Gastroesophageal sphincter (tissue), 4 donors: ENCODE measurements around the gene CHCHD6. TPM values are rescaled to one million over a fixed set of nuclear protein-coding genes. Genes with fewer than 3 reads are reported as not detected.

ENCODE experiments used
- ATAC-seq: fragments of 150-250 bp; one replicate; pipeline ENCODE4 v1.9.1; 2016; ENCODE audit warnings: mild to moderate bottlenecking, moderate library complexity
- H3K27ac ChIP-seq, 4 donors: fragments of 200-600 bp; sonication (generic) in 3 of 4; 1 replicate in 3 of 4; 2 replicates in 1 of 4; pipeline ENCODE4 v1.5.1; 2016 to 2019
- H3K27me3 ChIP-seq: fragments of 200-600 bp; sonication (generic); one replicate; pipeline ENCODE4 v1.5.1; 2019
- H3K36me3 ChIP-seq, 2 donors: fragments of 200-600 bp; sonication (generic); one replicate each; pipeline ENCODE4 v1.5.1; 2019; ENCODE audit warnings: control low read depth in 1 of 2
- H3K4me1 ChIP-seq, 3 donors: fragments of 200-600 bp; sonication (generic); 1 replicate in 2 of 3; 2 replicates in 1 of 3; pipeline ENCODE4 v1.5.1; 2016 to 2019; ENCODE audit warnings: control low read depth in 2 of 3
- H3K4me3 ChIP-seq, 2 donors: fragments of 200-600 bp; sonication (generic); one replicate each; pipeline ENCODE4 v1.5.1; 2019; ENCODE audit warnings: mild to moderate bottlenecking in 1 of 2, moderate library complexity in 1 of 2
- H3K9me3 ChIP-seq, 3 donors: fragments of 200-600 bp; sonication (generic); one replicate each; pipeline ENCODE4 v1.5.1; 2017 to 2019; ENCODE audit warnings: control low read depth in 2 of 3
- CTCF ChIP-seq, 4 experiments: fragments of 200-600 bp in 2 of 4; fragments of 450-650 bp in 2 of 4; sonication (generic) in 1 of 4; IDR thresholded peaks; one replicate each; pipeline ENCODE4 v1.5.1; 2017 to 2019; ENCODE audit warnings: antibody characterized with exemption in 4 of 4, mild to moderate bottlenecking in 2 of 4, moderate library complexity in 2 of 4
- EP300 ChIP-seq: sonication (generic); formaldehyde crosslinking; IDR thresholded peaks from one replicate; pipeline ENCODE4 v1.6.1; 2017; ENCODE audit warnings: antibody characterized with exemption, mild to moderate bottlenecking
- POLR2A ChIP-seq, 2 donors: fragments of 450-650 bp; IDR thresholded peaks; one replicate each; pipeline ENCODE4 v1.6.1; 2017; ENCODE audit warnings: antibody characterized with exemption in 2 of 2, mild to moderate bottlenecking in 2 of 2, moderate library complexity in 1 of 2
- POLR2AphosphoS5 ChIP-seq: sonication (generic); formaldehyde crosslinking; IDR thresholded peaks from one replicate; pipeline ENCODE4 v1.6.1; 2017; ENCODE audit warnings: antibody characterized with exemption
- WGBS, 2 donors: methylation state at CpG; one replicate each; pipeline ENCODE4 v1.1.5; 2018; ENCODE audit warnings: low coverage in 1 of 2; 5-methylcytosine and 5-hydroxymethylcytosine counted together
- total RNA-seq, 4 donors: library from RNA; depleted of rRNA; stranded (reverse); fragments of >200 nt; gene quantifications; one replicate each; pipeline ENCODE4 v1.1.0, GENCODE V29; 2016

CHCHD6 gene
- total RNA-seq, 4 donors from 2014 or later = 8.5 to 37.2 (median 15.2) TPM

GRCh38 chr3:126894475-126894874 lies 190.4 kb downstream of the CHCHD6 start:
- no peaks in the 10 kb centered on the region for H3K27me3 ChIP-seq
- H3K27ac ChIP-seq = no peak overlapping the region
- H3K4me1 ChIP-seq = peaks cover 0 to 11% (median 4%) of the 10 kb centered on the region in 3 donors
- ATAC-seq = no peak
- peaks cover 0 to 5% of the 10 kb centered on the region in 2 donors for H3K36me3 ChIP-seq
- 91 to 100% methylated on average over 1 to 4 of the region's 4 CpGs for WGBS, 2 donors
- TF ChIP-seq CTCF (IDR thresholded peaks at IDR 0.05) (no peak), POLR2AphosphoS5 (no peak), EP300 (no peak), POLR2A (IDR thresholded peaks at IDR 0.05) (no peak)
- no peak overlapping the region for H3K4me3 ChIP-seq
- H3K9me3 ChIP-seq = no peaks in the 10 kb centered on the region

GRCh38 chr3:126895178-126896066 lies 191.4 kb downstream of the CHCHD6 start:
- H3K4me3 ChIP-seq = no peak overlapping the region
- no peaks in the 10 kb centered on the region for H3K27me3 ChIP-seq
- H3K4me1 ChIP-seq = peaks cover 0 to 11% (median 4%) of the 10 kb centered on the region in 3 donors
- 79 to 86% methylated on average over 4 to 7 of the region's 7 CpGs for WGBS, 2 donors
- no peaks in the 10 kb centered on the region for H3K36me3 ChIP-seq
- peak; percentile 47 for ATAC-seq
- TF ChIP-seq POLR2A (IDR thresholded peaks at IDR 0.05) (no peak), CTCF (IDR thresholded peaks at IDR 0.05) (no peak), POLR2AphosphoS5 (no peak), EP300 (no peak)
- no peaks in the 10 kb centered on the region for H3K9me3 ChIP-seq
- no peak overlapping the region for H3K27ac ChIP-seq

GRCh38 chr3:126896067-126896441 lies 192.0 kb downstream of the CHCHD6 start:
- H3K4me1 ChIP-seq = peaks cover 0 to 11% (median 4%) of the 10 kb centered on the region in 3 donors
- H3K27me3 ChIP-seq = no peaks in the 10 kb centered on the region
- H3K4me3 ChIP-seq = no peak overlapping the region
- no peaks in the 10 kb centered on the region for H3K9me3 ChIP-seq
- no peak for ATAC-seq
- H3K27ac ChIP-seq = no peak overlapping the region
- no peaks in the 10 kb centered on the region for H3K36me3 ChIP-seq
- no peak for TF ChIP-seq EP300
- no peak for TF ChIP-seq CTCF (IDR thresholded peaks at IDR 0.05)
- TF ChIP-seq POLR2AphosphoS5 = no peak
- no peak for TF ChIP-seq POLR2A (IDR thresholded peaks at IDR 0.05)
- WGBS, 2 donors = 56 to 82% methylated on average over 1 of the region's 1 CpG

GRCh38 chr3:126896968-126897367 lies 192.9 kb downstream of the CHCHD6 start:
- 90 to 100% methylated on average over 1 to 4 of the region's 6 CpGs for WGBS, 2 donors
- no peaks in the 10 kb centered on the region for H3K9me3 ChIP-seq
- no peak overlapping the region for H3K27ac ChIP-seq
- no peaks in the 10 kb centered on the region for H3K27me3 ChIP-seq
- H3K36me3 ChIP-seq = no peaks in the 10 kb centered on the region
- peaks cover 0 to 11% (median 4%) of the 10 kb centered on the region in 3 donors for H3K4me1 ChIP-seq
- ATAC-seq = no peak
- no peak overlapping the region for H3K4me3 ChIP-seq
- no peak for TF ChIP-seq CTCF (IDR thresholded peaks at IDR 0.05)
- TF ChIP-seq POLR2AphosphoS5 = no peak
- TF ChIP-seq POLR2A (IDR thresholded peaks at IDR 0.05) = no peak
- no peak for TF ChIP-seq EP300

GRCh38 chr3:126897943-126898342 lies 193.9 kb downstream of the CHCHD6 start:
- no peak overlapping the region for H3K4me3 ChIP-seq
- TF ChIP-seq CTCF (IDR thresholded peaks at IDR 0.05) (no peak), POLR2AphosphoS5 (no peak), POLR2A (IDR thresholded peaks at IDR 0.05) (no peak), EP300 (no peak)
- ATAC-seq = no peak

More at GRCh38 chr3:126897943-126898342, 193.9 kb downstream of the CHCHD6 start:
- Histone ChIP-seq H3K27ac (no peak overlapping the region), H3K27me3 (no peaks in the 10 kb centered on the region), H3K4me1 (peaks cover 0 to 11% (median 4%) of the 10 kb centered on the region in 3 donors), H3K9me3 (no peaks in the 10 kb centered on the region), H3K36me3 (no peaks in the 10 kb centered on the region)
- WGBS, 2 donors = 83% methylated on average over 2 of the region's 7 CpGs; no CpG with 5 or more reads in 1 of the 2 donors
